B cell (primary cell): ENCODE data around the gene CLEC2L.

Experiments
- EZH2 ChIP-seq: IDR thresholded peaks from 2 replicates; pipeline ENCODE4 v1.6.1; 2012; ENCODE audit warnings: borderline replicate concordance, low read depth, mild to moderate bottlenecking, moderate library complexity, low read length; ENCODE audit not compliant: insufficient read depth, poor library complexity, severe bottlenecking
- TF ChIP-seq, protein P1 (sequence below): fragments of 200-600 bp; IDR thresholded peaks from one replicate; pipeline ENCODE4 v1.8.0; 2022; ENCODE audit warnings: antibody characterized with exemption, mild to moderate bottlenecking

- TF ChIP-seq, protein P1, sequence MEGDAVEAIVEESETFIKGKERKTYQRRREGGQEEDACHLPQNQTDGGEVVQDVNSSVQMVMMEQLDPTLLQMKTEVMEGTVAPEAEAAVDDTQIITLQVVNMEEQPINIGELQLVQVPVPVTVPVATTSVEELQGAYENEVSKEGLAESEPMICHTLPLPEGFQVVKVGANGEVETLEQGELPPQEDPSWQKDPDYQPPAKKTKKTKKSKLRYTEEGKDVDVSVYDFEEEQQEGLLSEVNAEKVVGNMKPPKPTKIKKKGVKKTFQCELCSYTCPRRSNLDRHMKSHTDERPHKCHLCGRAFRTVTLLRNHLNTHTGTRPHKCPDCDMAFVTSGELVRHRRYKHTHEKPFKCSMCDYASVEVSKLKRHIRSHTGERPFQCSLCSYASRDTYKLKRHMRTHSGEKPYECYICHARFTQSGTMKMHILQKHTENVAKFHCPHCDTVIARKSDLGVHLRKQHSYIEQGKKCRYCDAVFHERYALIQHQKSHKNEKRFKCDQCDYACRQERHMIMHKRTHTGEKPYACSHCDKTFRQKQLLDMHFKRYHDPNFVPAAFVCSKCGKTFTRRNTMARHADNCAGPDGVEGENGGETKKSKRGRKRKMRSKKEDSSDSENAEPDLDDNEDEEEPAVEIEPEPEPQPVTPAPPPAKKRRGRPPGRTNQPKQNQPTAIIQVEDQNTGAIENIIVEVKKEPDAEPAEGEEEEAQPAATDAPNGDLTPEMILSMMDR, result no peak
- TF ChIP-seq EZH2, result no peak
These were observed 42.1 kb upstream of the CLEC2L start for GRCh38 chr7:139481364-139481763.
